Measurements from ENCODE around the gene VIL1. TPM values are rescaled to one million over a fixed set of nuclear protein-coding genes. Genes with fewer than 3 reads are reported as not detected.

VIL1 gene
- total RNA-seq, 1 experiment from 2014 or later: not detected

- Histone ChIP-seq H3K4me1 (replicated peaks; ENCODE audit: insufficient read depth) (no peaks in the 10 kb centered on the region), H3K36me3 (ENCODE audit: low read depth) (peaks cover 17% of the 10 kb centered on the region; the same call in 1 of the 2 replicates), H3K9me2 (ENCODE audit: insufficient read depth) (no peaks in the 10 kb centered on the region), H3F3A (ENCODE audit: insufficient read depth, low read depth) (no peaks in the 10 kb centered on the region; the same call in 1 of the 2 replicates), H3K27me3 (ENCODE audit: insufficient read depth, low read depth) (no peaks in the 10 kb centered on the region), H3K9me3 (ENCODE audit: insufficient read depth, low read depth) (no peaks in the 10 kb centered on the region), H2AFZ (no peak overlapping the region), H3K79me2 (ENCODE audit: low read depth) (no peaks in the 10 kb centered on the region), H3K4me3 (no peak overlapping the region), H4K20me1 (ENCODE audit: insufficient read depth) (no peaks in the 10 kb centered on the region), H3K4me2 (no peak overlapping the region), H3K27ac (no peak overlapping the region)
- CTCF ChIA-PET: no interaction called here
- DNase-seq: no peak
- no TSS peak for BruUV-seq (replicated peaks)
- POLR2A ChIA-PET (ENCODE audit: unreplicated experiment): no interaction called here
- intact Hi-C loops (cut with micrococcal nuclease; ENCODE audit: unreplicated experiment): no loop called here
- TF ChIP-seq EZH2 (IDR thresholded peaks at IDR 0.05; ENCODE audit: low read depth): no peak
These were observed 53.1 kb downstream of the VIL1 start for GRCh38 chr2:218471982-218472381.

DNA sequence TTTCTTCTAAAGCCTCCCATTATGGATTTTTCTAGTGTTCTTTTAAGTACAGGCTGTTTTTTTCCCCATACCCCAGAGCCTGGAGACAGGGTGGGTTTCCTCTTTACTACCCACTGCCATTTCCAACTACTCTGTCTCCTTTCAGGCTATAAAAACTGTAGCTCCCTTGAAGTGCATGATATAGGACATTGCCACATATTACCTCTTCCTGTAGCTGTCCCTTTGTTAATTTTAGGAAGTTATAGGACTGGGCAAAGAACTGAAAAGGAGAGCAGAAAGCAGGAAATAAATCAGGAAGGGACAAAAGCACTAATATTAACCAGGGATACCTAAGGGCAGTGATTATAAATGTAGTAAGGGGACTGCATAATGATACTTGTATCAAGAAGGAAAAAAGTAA is 54.1 kb downstream of the VIL1 start:
- H3K27ac ChIP-seq: no peak overlapping the region
- no peaks in the 10 kb centered on the region for H3K27me3 ChIP-seq (ENCODE audit: insufficient read depth, low read depth)
- intact Hi-C loops (cut with micrococcal nuclease; ENCODE audit: unreplicated experiment): no loop called here
- H3K79me2 ChIP-seq (ENCODE audit: low read depth): no peaks in the 10 kb centered on the region
- H4K20me1 ChIP-seq (ENCODE audit: insufficient read depth): no peaks in the 10 kb centered on the region
- H3F3A ChIP-seq (ENCODE audit: insufficient read depth, low read depth): no peaks in the 10 kb centered on the region; the same call in 1 of the 2 replicates
- TF ChIP-seq EZH2 (IDR thresholded peaks at IDR 0.05; ENCODE audit: low read depth): no peak
- TF ChIP-seq, protein P1, sequence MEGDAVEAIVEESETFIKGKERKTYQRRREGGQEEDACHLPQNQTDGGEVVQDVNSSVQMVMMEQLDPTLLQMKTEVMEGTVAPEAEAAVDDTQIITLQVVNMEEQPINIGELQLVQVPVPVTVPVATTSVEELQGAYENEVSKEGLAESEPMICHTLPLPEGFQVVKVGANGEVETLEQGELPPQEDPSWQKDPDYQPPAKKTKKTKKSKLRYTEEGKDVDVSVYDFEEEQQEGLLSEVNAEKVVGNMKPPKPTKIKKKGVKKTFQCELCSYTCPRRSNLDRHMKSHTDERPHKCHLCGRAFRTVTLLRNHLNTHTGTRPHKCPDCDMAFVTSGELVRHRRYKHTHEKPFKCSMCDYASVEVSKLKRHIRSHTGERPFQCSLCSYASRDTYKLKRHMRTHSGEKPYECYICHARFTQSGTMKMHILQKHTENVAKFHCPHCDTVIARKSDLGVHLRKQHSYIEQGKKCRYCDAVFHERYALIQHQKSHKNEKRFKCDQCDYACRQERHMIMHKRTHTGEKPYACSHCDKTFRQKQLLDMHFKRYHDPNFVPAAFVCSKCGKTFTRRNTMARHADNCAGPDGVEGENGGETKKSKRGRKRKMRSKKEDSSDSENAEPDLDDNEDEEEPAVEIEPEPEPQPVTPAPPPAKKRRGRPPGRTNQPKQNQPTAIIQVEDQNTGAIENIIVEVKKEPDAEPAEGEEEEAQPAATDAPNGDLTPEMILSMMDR (conservative IDR thresholded peaks at IDR 0.05): no peak
- H3K4me1 ChIP-seq (replicated peaks; ENCODE audit: insufficient read depth): no peaks in the 10 kb centered on the region
- CTCF ChIA-PET: no interaction called here
- no peaks in the 10 kb centered on the region for H3K9me3 ChIP-seq (ENCODE audit: insufficient read depth, low read depth)
- H2AFZ ChIP-seq: no peak overlapping the region
- no peak overlapping the region for H3K4me2 ChIP-seq
- POLR2A ChIA-PET (ENCODE audit: unreplicated experiment): interaction anchor here (0.5 kb wide), 1 partner anchor 32 kb away, joined by 6 read pairs; no protein-coding TSS in a partner anchor
- no peak for DNase-seq
- H3K9me2 ChIP-seq (ENCODE audit: insufficient read depth): no peaks in the 10 kb centered on the region
- H3K36me3 ChIP-seq (ENCODE audit: low read depth): peaks cover 17% of the 10 kb centered on the region; the same call in 1 of the 2 replicates
- no peak overlapping the region for H3K4me3 ChIP-seq
- BruUV-seq (replicated peaks): no TSS peak

GRCh38 chr2:218474527-218474926 is 55.6 kb downstream of the VIL1 start:
- BruUV-seq (replicated peaks): no TSS peak
- POLR2A ChIA-PET (ENCODE audit: unreplicated experiment): no interaction called here
- Histone ChIP-seq H3K4me3 (no peak overlapping the region), H3K9me2 (ENCODE audit: insufficient read depth) (no peaks in the 10 kb centered on the region), H3K9me3 (ENCODE audit: insufficient read depth, low read depth) (no peaks in the 10 kb centered on the region), H3F3A (ENCODE audit: insufficient read depth, low read depth) (no peaks in the 10 kb centered on the region; the same call in 1 of the 2 replicates), H3K27me3 (ENCODE audit: insufficient read depth, low read depth) (no peaks in the 10 kb centered on the region), H2AFZ (no peak overlapping the region), H4K20me1 (ENCODE audit: insufficient read depth) (no peaks in the 10 kb centered on the region), H3K4me2 (no peak overlapping the region), H3K4me1 (replicated peaks; ENCODE audit: insufficient read depth) (no peaks in the 10 kb centered on the region), H3K79me2 (ENCODE audit: low read depth) (no peaks in the 10 kb centered on the region), H3K27ac (no peak overlapping the region), H3K36me3 (ENCODE audit: low read depth) (peaks cover 20% of the 10 kb centered on the region)
- TF ChIP-seq EZH2 (IDR thresholded peaks at IDR 0.05; ENCODE audit: low read depth): no peak
- TF ChIP-seq, protein P1 (conservative IDR thresholded peaks at IDR 0.05): no peak
- CTCF ChIA-PET: interaction anchor here (0.6 to 0.7 kb wide), 2 partner anchors 78 to 139 kb away, joined by 3 to 10 read pairs; no protein-coding TSS in a partner anchor
- DNase-seq: no peak
- intact Hi-C loops (cut with micrococcal nuclease; ENCODE audit: unreplicated experiment): no loop called here

- Histone ChIP-seq H3K27me3 (ENCODE audit: insufficient read depth, low read depth) (no peaks in the 10 kb centered on the region), H3K36me3 (ENCODE audit: low read depth) (peaks cover 20% of the 10 kb centered on the region), H2AFZ (no peak overlapping the region), H3K9me2 (ENCODE audit: insufficient read depth) (no peaks in the 10 kb centered on the region), H3K4me3 (no peak overlapping the region), H3K9me3 (ENCODE audit: insufficient read depth, low read depth) (no peaks in the 10 kb centered on the region), H3K79me2 (ENCODE audit: low read depth) (no peaks in the 10 kb centered on the region), H3F3A (ENCODE audit: insufficient read depth, low read depth) (no peaks in the 10 kb centered on the region; the same call in 1 of the 2 replicates), H4K20me1 (ENCODE audit: insufficient read depth) (no peaks in the 10 kb centered on the region), H3K27ac (no peak overlapping the region), H3K4me2 (no peak overlapping the region), H3K4me1 (replicated peaks; ENCODE audit: insufficient read depth) (no peaks in the 10 kb centered on the region)
- BruUV-seq (replicated peaks): no TSS peak
- POLR2A ChIA-PET (ENCODE audit: unreplicated experiment): no interaction called here
- intact Hi-C loops (cut with micrococcal nuclease; ENCODE audit: unreplicated experiment): no loop called here
- DNase-seq: no peak
- TF ChIP-seq, protein P1 (conservative IDR thresholded peaks at IDR 0.05): no peak
- no peak for TF ChIP-seq EZH2 (IDR thresholded peaks at IDR 0.05; ENCODE audit: low read depth)
- CTCF ChIA-PET: interaction anchor here (0.7 kb wide), 1 partner anchor 118 kb away, joined by 4 read pairs; no protein-coding TSS in a partner anchor
These were observed 57.8 kb downstream of the VIL1 start for GRCh38 chr2:218476676-218477075.
